ENCODE data around the gene RNF113B.
A peak's percentile ranks its signal among the peaks of the same experiment; 100 is the strongest.

Gene RNF113B

DNA sequence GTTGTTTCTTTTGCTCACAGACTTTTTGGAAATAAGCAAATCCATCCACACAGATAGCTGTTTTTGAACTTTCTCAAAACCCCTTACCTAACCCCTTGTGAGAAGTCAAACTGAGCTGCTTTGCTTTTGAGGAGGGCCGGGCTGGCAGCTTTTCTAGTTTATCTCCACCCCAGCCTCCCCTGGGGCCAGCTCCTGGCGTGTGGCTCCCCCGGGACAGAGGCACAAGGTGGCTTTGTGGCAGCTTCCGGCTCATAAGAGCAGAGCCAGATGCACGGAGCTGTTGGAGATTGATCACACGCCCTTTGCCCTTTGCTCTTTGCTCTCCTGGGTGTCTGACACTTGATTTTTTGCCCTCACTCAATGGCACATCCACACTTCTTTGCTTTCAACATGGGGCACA, 24.9 kb upstream of the RNF113B start:
- no peak overlapping the region for H3K9ac ChIP-seq (ENCODE audit: low read length)
- no peak overlapping the region for H2BK15ac ChIP-seq (ENCODE audit: low read depth, poor library complexity, severe bottlenecking)
- H3K27ac ChIP-seq (ENCODE audit: low read length, poor library complexity, severe bottlenecking), result no peak overlapping the region
- no peak for DNase-seq
- no peak overlapping the region for H3K4me3 ChIP-seq (ENCODE audit: insufficient read depth in 1 of 2, low read depth in 1 of 2, low read length in 2 of 2)
- H3K23ac ChIP-seq (ENCODE audit: low read length in 2 of 2), result no peak overlapping the region
- no peaks in the 10 kb centered on the region for H3K27me3 ChIP-seq (ENCODE audit: control insufficient read depth in 1 of 2, insufficient read depth in 1 of 2, low read length in 2 of 2)
- H4K8ac ChIP-seq (ENCODE audit: low read length), result no peak overlapping the region
- H2BK5ac ChIP-seq (ENCODE audit: low read depth, low read length, poor library complexity, severe bottlenecking), result no peak overlapping the region
- H3K4me2 ChIP-seq (ENCODE audit: low read length, poor library complexity, severe bottlenecking), result no peak overlapping the region
- peak overlapping the region; percentile 67 for H2AK5ac ChIP-seq (ENCODE audit: low read length, severe bottlenecking)
- peaks cover 9% of the 10 kb centered on the region for H3K9me3 ChIP-seq (ENCODE audit: control insufficient read depth, low read length)
- H2BK120ac ChIP-seq (ENCODE audit: low read depth, low read length), result peak overlapping the region; percentile 22
- peak overlapping the region in 1 of 2 experiments; percentile 37 for H3K18ac ChIP-seq (ENCODE audit: low read depth in 1 of 2, low read length in 2 of 2)
- H3K4me1 ChIP-seq (ENCODE audit: control insufficient read depth, insufficient read depth, low read depth, low read length), result peaks cover 13% of the 10 kb centered on the region
- H3K14ac ChIP-seq (ENCODE audit: low read length in 2 of 2), result no peak overlapping the region
- no peak overlapping the region for H2AFZ ChIP-seq (ENCODE audit: low read depth, low read length)
- H3K36me3 ChIP-seq (ENCODE audit: control insufficient read depth in 1 of 2, insufficient read depth in 2 of 2, low read depth in 1 of 2, low read length in 2 of 2), result peaks cover 0 to 6% of the 10 kb centered on the region in 2 experiments
- peaks cover 14% of the 10 kb centered on the region for H3K79me1 ChIP-seq (replicated peaks; ENCODE audit: low read length, poor library complexity, severe bottlenecking)
- H3K4ac ChIP-seq (ENCODE audit: low read depth in 1 of 2, low read length in 2 of 2), result peak overlapping the region in 1 of 2 experiments; percentile 19
- H4K91ac ChIP-seq (ENCODE audit: low read length), result no peak overlapping the region
- no peak overlapping the region for H2BK12ac ChIP-seq (ENCODE audit: low read length in 2 of 2)
- 11% methylated on average over 6 of the region's 6 CpGs for WGBS

DNA sequence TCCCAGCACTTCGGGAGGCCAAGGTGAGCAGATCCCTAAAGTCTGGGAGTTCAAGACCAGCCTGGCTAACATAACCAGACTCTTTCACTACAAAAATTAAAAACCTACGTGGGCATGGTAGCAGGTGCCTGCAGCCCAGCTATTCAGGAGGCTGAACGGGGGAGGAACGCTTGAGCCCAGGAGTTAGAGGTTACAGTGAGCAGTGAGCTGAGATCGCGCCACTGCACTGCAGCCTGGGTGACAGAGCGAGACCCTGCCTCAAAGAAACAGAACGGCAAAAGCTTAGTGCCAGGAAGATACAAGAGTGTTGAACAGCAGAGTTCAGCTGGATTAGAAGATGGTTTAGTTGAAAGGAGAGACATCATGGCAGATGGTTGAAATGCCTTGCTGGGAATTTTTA, 24.1 kb upstream of the RNF113B start:
- Histone ChIP-seq H2AK5ac (ENCODE audit: low read length, severe bottlenecking) (peak overlapping the region; percentile 78), H2BK15ac (ENCODE audit: low read depth, poor library complexity, severe bottlenecking) (no peak overlapping the region), H3K27me3 (ENCODE audit: control insufficient read depth in 1 of 2, insufficient read depth in 1 of 2, low read length in 2 of 2) (no peaks in the 10 kb centered on the region), H2BK12ac (ENCODE audit: low read length in 2 of 2) (peak overlapping the region; percentile 38 to 95), H3K4me3 (ENCODE audit: insufficient read depth in 1 of 2, low read depth in 1 of 2, low read length in 2 of 2) (no peak overlapping the region), H3K36me3 (ENCODE audit: control insufficient read depth in 1 of 2, insufficient read depth in 2 of 2, low read depth in 1 of 2, low read length in 2 of 2) (peaks cover 0 to 6% of the 10 kb centered on the region in 2 experiments), H3K27ac (ENCODE audit: low read length, poor library complexity, severe bottlenecking) (no peak overlapping the region), H3K14ac (ENCODE audit: low read length in 2 of 2) (peak overlapping the region in 1 of 2 experiments; percentile 77), H3K4me2 (ENCODE audit: low read length, poor library complexity, severe bottlenecking) (no peak overlapping the region), H4K91ac (ENCODE audit: low read length) (no peak overlapping the region), H3K18ac (ENCODE audit: low read depth in 1 of 2, low read length in 2 of 2) (peak overlapping the region; percentile 70 to 72), H4K8ac (ENCODE audit: low read length) (peak overlapping the region; percentile 79), H3K23ac (ENCODE audit: low read length in 2 of 2) (peak overlapping the region in 1 of 2 experiments; percentile 42), H3K9me3 (ENCODE audit: control insufficient read depth, low read length) (peaks cover 8% of the 10 kb centered on the region), H3K79me1 (replicated peaks; ENCODE audit: low read length, poor library complexity, severe bottlenecking) (peaks cover 14% of the 10 kb centered on the region), H3K9ac (ENCODE audit: low read length) (no peak overlapping the region), H3K4me1 (ENCODE audit: control insufficient read depth, insufficient read depth, low read depth, low read length) (peaks cover 13% of the 10 kb centered on the region), H3K4ac (ENCODE audit: low read depth in 1 of 2, low read length in 2 of 2) (peak overlapping the region; percentile 67 to 69), H2AFZ (ENCODE audit: low read depth, low read length) (no peak overlapping the region), H2BK120ac (ENCODE audit: low read depth, low read length) (no peak overlapping the region), H2BK5ac (ENCODE audit: low read depth, low read length, poor library complexity, severe bottlenecking) (no peak overlapping the region)
- 96% methylated on average over 8 of the region's 8 CpGs for WGBS
- no peak for DNase-seq

- peaks cover 0 to 6% of the 10 kb centered on the region in 2 experiments for H3K36me3 ChIP-seq (ENCODE audit: control insufficient read depth in 1 of 2, insufficient read depth in 2 of 2, low read depth in 1 of 2, low read length in 2 of 2)
- H4K91ac ChIP-seq (ENCODE audit: low read length), result no peak overlapping the region
- no peak overlapping the region for H3K27ac ChIP-seq (ENCODE audit: low read length, poor library complexity, severe bottlenecking)
- DNase-seq, result peak; percentile 52
- H2BK5ac ChIP-seq (ENCODE audit: low read depth, low read length, poor library complexity, severe bottlenecking), result no peak overlapping the region
- H3K9me3 ChIP-seq (ENCODE audit: control insufficient read depth, low read length), result no peaks in the 10 kb centered on the region
- H3K4ac ChIP-seq (ENCODE audit: low read depth in 1 of 2, low read length in 2 of 2), result no peak overlapping the region
- no peak overlapping the region for H3K4me3 ChIP-seq (ENCODE audit: insufficient read depth in 1 of 2, low read depth in 1 of 2, low read length in 2 of 2)
- H2BK120ac ChIP-seq (ENCODE audit: low read depth, low read length), result no peak overlapping the region
- 69% methylated on average over 4 of the region's 5 CpGs for WGBS
- H2BK12ac ChIP-seq (ENCODE audit: low read length in 2 of 2), result peak overlapping the region in 1 of 2 experiments; percentile 49
- H2BK15ac ChIP-seq (ENCODE audit: low read depth, poor library complexity, severe bottlenecking), result no peak overlapping the region
- H2AFZ ChIP-seq (ENCODE audit: low read depth, low read length), result no peak overlapping the region
- no peak overlapping the region for H3K23ac ChIP-seq (ENCODE audit: low read length in 2 of 2)
- H3K4me1 ChIP-seq (ENCODE audit: control insufficient read depth, insufficient read depth, low read depth, low read length), result peaks cover 15% of the 10 kb centered on the region
- no peaks in the 10 kb centered on the region for H3K27me3 ChIP-seq (ENCODE audit: control insufficient read depth in 1 of 2, insufficient read depth in 1 of 2, low read length in 2 of 2)
- no peak overlapping the region for H3K9ac ChIP-seq (ENCODE audit: low read length)
- peak overlapping the region; percentile 2 for H2AK5ac ChIP-seq (ENCODE audit: low read length, severe bottlenecking)
- H3K79me1 ChIP-seq (replicated peaks; ENCODE audit: low read length, poor library complexity, severe bottlenecking), result peaks cover 15% of the 10 kb centered on the region
- no peak overlapping the region for H4K8ac ChIP-seq (ENCODE audit: low read length)
- H3K4me2 ChIP-seq (ENCODE audit: low read length, poor library complexity, severe bottlenecking), result no peak overlapping the region
- no peak overlapping the region for H3K14ac ChIP-seq (ENCODE audit: low read length in 2 of 2)
- H3K18ac ChIP-seq (ENCODE audit: low read depth in 1 of 2, low read length in 2 of 2), result no peak overlapping the region
Observed at GRCh38 chr13:98200211-98200878, 23.3 kb upstream of the RNF113B start.

DNA sequence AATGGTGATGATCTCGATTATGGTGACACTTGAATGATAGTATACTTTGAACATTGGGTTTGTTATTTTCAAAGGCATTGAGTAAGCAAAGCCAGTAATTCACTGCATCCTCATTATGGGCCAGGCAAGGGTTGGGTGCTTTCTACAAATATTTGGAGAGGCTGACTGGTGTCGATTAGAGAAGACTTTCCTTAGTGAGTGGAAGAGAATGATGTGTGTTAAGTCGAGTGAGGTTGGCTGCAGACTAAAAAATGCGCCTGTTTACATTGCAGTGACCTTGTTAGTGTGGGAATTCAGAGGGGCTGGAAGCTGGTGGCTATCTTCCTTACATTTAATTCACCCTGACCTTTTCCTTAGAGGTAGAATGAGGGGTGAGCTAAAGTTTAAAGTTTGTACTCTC, 22.4 kb upstream of the RNF113B start:
- peak; percentile 80 for DNase-seq
- no peak overlapping the region for H2AK5ac ChIP-seq (ENCODE audit: low read length, severe bottlenecking)
- H2BK120ac ChIP-seq (ENCODE audit: low read depth, low read length), result no peak overlapping the region
- H3K9ac ChIP-seq (ENCODE audit: low read length), result no peak overlapping the region
- H3K18ac ChIP-seq (ENCODE audit: low read depth in 1 of 2, low read length in 2 of 2), result no peak overlapping the region
- H2AFZ ChIP-seq (ENCODE audit: low read depth, low read length), result no peak overlapping the region
- no peak overlapping the region for H4K91ac ChIP-seq (ENCODE audit: low read length)
- no peak overlapping the region for H3K4me2 ChIP-seq (ENCODE audit: low read length, poor library complexity, severe bottlenecking)
- H2BK15ac ChIP-seq (ENCODE audit: low read depth, poor library complexity, severe bottlenecking), result no peak overlapping the region
- H3K9me3 ChIP-seq (ENCODE audit: control insufficient read depth, low read length), result no peaks in the 10 kb centered on the region
- H2BK5ac ChIP-seq (ENCODE audit: low read depth, low read length, poor library complexity, severe bottlenecking), result no peak overlapping the region
- WGBS, result 11% methylated on average over 3 of the region's 4 CpGs
- H2BK12ac ChIP-seq (ENCODE audit: low read length in 2 of 2), result no peak overlapping the region
- no peak overlapping the region for H3K27ac ChIP-seq (ENCODE audit: low read length, poor library complexity, severe bottlenecking)
- no peak overlapping the region for H3K23ac ChIP-seq (ENCODE audit: low read length in 2 of 2)
- H4K8ac ChIP-seq (ENCODE audit: low read length), result no peak overlapping the region
- H3K4me3 ChIP-seq (ENCODE audit: insufficient read depth in 1 of 2, low read depth in 1 of 2, low read length in 2 of 2), result no peak overlapping the region
- H3K27me3 ChIP-seq (ENCODE audit: control insufficient read depth in 1 of 2, insufficient read depth in 1 of 2, low read length in 2 of 2), result no peaks in the 10 kb centered on the region
- H3K4me1 ChIP-seq (ENCODE audit: control insufficient read depth, insufficient read depth, low read depth, low read length), result peaks cover 12% of the 10 kb centered on the region
- no peak overlapping the region for H3K14ac ChIP-seq (ENCODE audit: low read length in 2 of 2)
- H3K36me3 ChIP-seq (ENCODE audit: control insufficient read depth in 1 of 2, insufficient read depth in 2 of 2, low read depth in 1 of 2, low read length in 2 of 2), result peaks cover 0 to 6% of the 10 kb centered on the region in 2 experiments
- peaks cover 21% of the 10 kb centered on the region for H3K79me1 ChIP-seq (replicated peaks; ENCODE audit: low read length, poor library complexity, severe bottlenecking)
- no peak overlapping the region for H3K4ac ChIP-seq (ENCODE audit: low read depth in 1 of 2, low read length in 2 of 2)
